Peyer's patch (tissue), 4 donors: Measurements from ENCODE around the gene HEATR3.

ENCODE experiments used
- POLR2A ChIP-seq, 2 donors: fragments of 450-650 bp; IDR thresholded peaks; one replicate each; pipeline ENCODE4 v1.5.1; 2017; ENCODE audit warnings: antibody characterized with exemption in 2 of 2, mild to moderate bottlenecking in 2 of 2, moderate library complexity in 2 of 2
- TF ChIP-seq, protein P1 (sequence below), 6 experiments: fragments of 450-650 bp in 4 of 6; fragments of 200-600 bp in 2 of 6; sonication (generic) in 1 of 6; IDR thresholded peaks; one replicate each; pipeline ENCODE4 v1.5.1; 2017 to 2019; ENCODE audit warnings: antibody characterized with exemption in 6 of 6, mild to moderate bottlenecking in 3 of 6, moderate library complexity in 1 of 6

DNA sequence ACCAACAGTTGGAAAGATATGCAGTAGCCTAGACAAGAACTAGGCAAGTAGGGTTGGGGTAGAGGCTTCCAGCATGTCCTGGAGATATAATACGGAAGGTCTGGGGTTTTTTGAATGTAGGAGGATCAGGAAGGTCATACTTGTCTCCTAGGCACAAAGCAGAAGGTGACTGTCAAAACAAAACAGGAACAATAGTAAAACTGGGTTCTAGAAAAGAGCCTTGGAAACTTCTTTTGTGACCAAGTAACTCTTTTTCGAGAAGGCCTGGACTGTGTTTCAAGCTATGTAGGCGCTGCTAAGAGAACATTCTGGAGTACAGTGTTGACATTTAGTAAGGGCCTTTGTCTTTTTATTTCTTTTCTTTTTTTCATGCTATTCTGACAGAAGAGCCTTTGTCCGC lies 60.4 kb downstream of the HEATR3 start:
- TF ChIP-seq, protein P1, sequence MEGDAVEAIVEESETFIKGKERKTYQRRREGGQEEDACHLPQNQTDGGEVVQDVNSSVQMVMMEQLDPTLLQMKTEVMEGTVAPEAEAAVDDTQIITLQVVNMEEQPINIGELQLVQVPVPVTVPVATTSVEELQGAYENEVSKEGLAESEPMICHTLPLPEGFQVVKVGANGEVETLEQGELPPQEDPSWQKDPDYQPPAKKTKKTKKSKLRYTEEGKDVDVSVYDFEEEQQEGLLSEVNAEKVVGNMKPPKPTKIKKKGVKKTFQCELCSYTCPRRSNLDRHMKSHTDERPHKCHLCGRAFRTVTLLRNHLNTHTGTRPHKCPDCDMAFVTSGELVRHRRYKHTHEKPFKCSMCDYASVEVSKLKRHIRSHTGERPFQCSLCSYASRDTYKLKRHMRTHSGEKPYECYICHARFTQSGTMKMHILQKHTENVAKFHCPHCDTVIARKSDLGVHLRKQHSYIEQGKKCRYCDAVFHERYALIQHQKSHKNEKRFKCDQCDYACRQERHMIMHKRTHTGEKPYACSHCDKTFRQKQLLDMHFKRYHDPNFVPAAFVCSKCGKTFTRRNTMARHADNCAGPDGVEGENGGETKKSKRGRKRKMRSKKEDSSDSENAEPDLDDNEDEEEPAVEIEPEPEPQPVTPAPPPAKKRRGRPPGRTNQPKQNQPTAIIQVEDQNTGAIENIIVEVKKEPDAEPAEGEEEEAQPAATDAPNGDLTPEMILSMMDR (IDR thresholded peaks at IDR 0.05) = no peak
- TF ChIP-seq POLR2A (IDR thresholded peaks at IDR 0.05) = no peak
